ENCODE results near the gene CTDSP1.

Gene CTDSP1

DNA sequence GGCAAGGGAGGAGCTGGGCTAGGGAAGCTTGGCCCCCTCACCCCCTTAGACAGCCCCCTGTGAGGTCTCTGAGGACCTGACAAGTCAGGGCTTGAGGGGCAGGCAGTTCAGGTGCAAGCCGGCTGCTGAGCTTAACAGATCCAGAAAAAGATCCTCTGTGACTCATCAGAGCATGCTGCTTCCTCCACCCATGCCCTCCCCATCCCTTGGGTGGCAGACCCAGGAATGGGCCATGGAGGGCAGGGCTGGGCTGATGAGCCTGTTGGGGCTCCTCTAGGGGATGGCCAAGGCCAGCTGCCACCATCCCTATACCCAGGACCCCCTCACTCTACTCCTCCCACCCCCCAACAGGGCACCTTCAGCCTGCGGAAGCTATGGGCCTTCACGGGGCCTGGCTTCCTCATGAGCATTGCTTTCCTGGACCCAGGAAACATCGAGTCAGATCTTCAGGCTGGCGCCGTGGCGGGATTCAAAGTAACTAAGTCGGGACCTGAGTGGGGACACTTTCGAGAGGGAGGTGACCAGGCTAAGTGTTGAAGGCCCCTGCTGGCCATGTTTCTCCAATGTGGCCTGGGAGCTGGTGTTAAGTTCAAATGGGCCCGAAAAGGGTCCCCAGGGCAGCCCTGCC is 15.7 kb upstream of the CTDSP1 start:
- DNase-seq: no peak

DNA sequence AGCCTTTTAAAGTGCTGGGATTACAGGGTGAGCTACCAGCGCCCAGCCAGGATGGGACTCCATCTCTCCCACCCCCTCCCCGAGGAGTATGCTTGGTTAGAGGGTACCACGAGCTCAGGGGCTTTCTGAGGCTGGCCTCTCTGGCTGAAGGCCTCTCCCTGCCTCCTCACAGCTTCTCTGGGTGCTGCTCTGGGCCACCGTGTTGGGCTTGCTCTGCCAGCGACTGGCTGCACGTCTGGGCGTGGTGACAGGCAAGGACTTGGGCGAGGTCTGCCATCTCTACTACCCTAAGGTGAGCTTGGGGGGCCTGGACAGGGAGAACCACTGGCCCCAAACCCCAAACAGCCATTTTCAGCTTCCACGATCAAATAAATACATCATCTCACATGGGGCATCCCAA is 14.7 kb upstream of the CTDSP1 start:
- DNase-seq: no peak

DNA sequence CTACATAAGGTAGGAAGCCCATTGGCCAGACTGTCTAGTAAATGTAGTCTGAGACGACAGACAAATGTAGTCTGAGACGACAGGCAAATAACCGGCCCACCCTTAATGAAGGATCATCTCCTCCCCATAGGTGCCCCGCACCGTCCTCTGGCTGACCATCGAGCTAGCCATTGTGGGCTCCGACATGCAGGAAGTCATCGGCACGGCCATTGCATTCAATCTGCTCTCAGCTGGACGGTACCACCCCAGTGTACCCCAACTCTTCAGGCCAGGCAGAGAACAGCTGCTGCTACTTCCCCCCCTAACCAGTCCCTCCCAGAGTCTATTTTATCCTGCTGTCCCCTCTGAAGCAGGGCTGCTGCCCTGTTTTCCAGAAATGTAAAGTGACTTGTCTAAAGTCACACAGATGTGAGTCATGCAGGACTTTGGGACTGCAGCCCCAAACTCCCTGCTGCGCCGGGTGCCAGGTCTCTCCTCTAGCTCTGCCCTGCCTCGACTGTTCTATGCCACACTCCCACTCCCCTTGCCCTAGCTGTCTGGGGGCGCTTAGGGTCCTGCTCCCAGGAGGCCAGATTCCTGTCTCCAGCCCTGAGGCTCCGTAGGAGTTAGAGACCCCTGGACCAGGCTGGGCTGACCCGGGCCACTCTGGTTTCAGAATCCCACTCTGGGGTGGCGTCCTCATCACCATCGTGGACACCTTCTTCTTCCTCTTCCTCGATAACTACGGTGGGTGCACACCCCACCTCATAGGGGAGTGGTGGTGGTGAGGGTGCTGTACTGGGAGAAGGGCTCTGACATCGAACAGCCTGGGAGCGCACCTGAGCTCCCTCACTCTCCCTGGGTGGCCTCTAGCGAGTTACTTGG is 12.9 kb upstream of the CTDSP1 start:
- DNase-seq: no peak

DNA sequence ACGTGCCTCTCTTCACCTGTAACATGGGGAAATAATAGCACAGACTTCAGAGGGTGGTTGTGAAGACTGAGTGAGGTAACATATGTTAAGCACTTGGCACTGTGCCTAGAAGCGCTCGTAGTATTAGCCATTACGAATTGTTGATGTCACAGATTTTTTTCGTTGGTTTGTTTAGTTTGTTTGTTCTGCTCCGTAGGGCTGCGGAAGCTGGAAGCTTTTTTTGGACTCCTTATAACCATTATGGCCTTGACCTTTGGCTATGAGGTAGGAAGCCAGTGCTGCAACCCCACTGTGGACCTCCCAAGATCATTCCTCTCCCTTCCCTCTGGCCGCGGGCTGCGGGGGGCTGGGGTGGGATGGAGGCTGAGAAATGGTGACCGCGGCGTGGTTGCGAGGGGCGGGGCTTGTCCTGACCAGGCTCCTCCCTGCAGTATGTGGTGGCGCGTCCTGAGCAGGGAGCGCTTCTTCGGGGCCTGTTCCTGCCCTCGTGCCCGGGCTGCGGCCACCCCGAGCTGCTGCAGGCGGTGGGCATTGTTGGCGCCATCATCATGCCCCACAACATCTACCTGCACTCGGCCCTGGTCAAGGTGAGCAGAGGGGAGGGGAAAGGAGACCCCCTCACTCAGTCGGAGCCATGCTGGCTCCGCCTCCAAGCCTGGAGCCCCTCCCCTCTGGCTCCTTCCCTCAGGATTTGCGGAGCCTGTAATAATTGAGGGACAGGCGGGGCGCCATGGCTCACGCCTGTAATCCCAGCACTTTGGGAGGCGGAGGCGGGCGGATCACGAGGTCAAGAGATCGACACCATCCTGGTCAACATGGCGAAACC is 12.1 kb upstream of the CTDSP1 start:
- peak; percentile 51 for DNase-seq

DNA sequence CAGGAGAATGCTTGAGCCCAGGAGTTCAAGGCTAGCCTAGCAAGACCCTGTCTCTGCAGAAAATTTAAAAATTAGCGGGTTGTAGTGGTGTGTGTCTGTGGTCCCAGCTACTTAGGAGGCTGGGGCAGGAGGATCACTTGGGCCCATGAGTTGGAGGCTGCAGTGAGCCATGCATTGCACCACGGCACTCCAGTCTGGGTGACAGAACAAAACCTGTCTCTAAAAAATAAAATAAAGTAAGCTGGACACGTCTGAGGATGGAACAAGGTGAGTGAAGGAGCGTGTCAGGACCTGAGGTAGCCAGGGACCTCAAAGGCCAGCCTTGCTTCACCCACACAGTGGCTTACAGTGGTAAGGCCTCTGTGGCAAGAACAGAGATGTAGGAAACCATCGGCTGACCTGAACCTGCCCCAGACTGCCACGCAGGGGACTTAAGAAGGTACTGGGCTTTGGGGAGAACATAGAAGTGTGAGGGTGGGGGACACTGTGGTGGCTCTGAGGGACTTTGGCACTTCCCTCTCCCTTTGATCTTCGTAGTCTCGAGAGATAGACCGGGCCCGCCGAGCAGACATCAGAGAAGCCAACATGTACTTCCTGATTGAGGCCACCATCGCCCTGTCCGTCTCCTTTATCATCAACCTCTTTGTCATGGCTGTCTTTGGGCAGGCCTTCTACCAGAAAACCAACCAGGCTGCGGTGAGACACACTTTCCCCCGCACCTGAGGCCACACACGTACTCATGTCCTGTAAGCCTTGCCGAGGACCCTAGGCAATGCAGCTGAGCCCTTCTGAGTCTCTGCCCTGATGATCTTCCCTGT is 10.1 kb upstream of the CTDSP1 start:
- DNase-seq: no peak

DNA sequence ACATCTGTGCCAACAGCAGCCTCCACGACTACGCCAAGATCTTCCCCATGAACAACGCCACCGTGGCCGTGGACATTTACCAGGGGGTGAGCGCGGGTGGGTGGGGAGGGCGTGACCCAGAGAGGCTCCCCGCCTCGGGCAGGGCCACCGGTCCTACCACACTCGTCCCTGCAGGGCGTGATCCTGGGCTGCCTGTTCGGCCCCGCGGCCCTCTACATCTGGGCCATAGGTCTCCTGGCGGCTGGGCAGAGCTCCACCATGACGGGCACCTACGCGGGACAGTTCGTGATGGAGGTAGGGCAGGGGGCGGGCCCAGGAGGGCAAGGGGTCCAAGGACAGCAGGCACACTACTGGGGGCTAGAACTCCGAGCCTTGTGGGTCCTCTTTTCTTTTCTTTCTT is 8.5 kb upstream of the CTDSP1 start:
- no peak for DNase-seq

DNA sequence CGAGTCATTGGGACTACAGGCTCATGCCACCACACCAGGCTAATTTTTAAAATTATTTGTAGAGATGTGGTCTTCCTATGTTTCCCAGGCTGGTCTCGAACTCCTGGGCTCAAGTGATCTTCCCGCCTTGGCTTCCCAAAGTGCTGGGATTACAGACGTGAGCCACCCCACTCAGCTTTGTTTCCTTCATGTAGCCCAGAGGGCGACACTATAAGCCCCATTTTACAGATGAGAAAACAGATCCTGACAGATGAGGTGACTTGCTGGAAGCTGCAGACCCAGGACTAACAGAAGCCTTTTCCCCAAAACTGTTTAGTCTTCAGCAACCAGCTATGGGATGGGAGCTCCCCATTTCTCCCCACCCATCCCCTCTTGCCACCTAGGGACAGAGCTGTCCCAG is 7.2 kb upstream of the CTDSP1 start:
- no peak for DNase-seq

DNA sequence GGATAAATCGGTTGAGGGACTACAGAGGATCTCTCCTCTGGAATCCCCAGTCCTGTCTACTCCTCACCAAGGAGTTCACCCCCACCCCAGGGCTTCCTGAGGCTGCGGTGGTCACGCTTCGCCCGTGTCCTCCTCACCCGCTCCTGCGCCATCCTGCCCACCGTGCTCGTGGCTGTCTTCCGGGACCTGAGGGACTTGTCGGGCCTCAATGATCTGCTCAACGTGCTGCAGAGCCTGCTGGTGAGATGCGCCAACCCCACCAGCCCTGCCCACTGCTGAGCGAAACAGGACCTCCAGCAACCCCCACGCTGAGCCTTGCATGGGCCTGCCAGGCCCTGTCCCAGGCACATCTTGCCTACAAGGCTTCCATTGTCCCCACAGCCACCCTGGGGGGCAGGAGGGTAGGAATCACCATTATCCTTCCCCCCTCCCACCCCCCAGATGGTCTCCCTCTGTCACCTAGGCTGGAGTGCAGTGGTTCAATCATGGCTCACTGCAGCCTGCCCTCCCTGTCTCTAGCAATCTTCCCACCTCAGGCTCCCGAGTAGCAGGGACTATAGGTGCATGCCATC is 6.7 kb upstream of the CTDSP1 start:
- no peak for DNase-seq

DNA sequence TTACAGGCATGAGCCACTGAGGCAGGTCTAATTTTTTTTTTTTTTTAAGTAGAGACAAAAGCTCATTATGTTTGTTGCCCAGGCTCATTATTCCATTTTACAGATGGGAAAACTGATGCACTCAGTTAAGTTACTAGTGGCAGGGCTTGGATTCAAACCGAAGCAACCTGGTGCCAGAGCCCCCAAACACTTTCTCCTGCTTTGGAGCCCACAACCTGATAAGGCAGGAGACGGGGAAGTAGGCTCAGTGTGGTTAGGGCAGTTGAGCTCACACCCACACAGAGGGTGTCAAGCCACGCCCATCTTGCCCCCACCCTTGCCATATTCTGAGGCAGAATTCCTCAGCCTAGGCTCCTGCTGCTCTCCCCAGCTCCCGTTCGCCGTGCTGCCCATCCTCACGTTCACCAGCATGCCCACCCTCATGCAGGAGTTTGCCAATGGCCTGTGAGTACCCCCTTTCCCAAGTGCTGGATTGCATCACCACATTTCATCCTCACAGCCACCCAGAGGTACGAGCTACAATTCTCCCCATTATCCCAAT is 5.8 kb upstream of the CTDSP1 start:
- peak; percentile 92 for DNase-seq

DNA sequence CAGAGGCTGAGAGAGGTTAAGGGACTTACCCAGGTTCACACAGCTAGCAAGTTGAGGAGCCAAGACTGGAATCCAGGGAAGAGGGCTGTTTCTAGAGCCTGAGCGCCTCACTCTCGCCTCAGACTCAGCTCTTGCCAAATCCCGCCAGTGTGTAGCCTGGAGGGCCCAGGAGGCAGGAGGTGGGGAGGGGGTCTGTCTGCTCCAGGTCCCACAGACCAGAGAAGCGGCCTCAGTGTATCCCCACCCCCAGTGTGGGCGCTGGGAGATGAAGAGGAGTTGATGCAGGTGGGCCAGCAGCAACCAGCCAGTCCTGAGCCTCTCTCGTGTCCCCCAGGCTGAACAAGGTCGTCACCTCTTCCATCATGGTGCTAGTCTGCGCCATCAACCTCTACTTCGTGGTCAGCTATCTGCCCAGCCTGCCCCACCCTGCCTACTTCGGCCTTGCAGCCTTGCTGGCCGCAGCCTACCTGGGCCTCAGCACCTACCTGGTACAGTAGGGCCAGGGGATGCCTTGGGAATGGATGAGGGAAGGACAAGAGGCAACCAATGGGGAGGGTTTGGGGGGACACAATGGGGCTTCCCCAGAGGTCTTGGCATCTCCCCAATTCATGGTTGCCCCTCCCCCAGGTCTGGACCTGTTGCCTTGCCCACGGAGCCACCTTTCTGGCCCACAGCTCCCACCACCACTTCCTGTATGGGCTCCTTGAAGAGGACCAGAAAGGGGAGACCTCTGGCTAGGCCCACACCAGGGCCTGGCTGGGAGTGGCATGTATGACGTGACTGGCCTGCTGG is 5.2 kb upstream of the CTDSP1 start:
- DNase-seq: peak; percentile 75

DNA sequence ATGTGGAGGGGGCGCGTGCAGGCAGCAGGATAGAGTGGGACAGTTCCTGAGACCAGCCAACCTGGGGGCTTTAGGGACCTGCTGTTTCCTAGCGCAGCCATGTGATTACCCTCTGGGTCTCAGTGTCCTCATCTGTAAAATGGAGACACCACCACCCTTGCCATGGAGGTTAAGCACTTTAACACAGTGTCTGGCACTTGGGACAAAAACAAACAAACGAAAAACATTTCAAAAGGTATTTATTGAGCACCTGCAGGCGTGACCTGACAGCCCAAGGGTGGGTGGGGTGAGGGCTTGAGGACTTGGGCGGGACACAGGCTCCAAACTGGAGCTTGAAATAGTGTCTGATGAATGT is 4.6 kb upstream of the CTDSP1 start:
- no peak for DNase-seq

DNA sequence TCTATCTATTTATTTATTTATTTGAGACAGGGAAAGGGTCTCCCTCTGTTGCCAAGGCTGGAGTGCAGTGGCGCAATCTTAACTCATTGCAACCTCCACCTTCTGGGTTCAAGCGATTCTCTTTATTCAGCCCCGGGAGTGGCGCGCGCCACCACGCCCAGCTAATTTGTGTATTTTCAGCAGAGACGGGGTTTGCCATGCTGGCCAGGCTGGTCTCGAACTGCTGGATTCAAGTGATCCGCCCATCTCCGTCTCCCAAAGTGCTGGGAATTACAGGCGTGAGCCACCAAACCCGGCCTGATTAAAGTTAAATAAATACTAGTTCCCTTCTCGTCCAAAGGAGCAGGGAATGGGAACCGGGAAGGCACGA is 4.2 kb upstream of the CTDSP1 start:
- DNase-seq: peak; percentile 72

DNA sequence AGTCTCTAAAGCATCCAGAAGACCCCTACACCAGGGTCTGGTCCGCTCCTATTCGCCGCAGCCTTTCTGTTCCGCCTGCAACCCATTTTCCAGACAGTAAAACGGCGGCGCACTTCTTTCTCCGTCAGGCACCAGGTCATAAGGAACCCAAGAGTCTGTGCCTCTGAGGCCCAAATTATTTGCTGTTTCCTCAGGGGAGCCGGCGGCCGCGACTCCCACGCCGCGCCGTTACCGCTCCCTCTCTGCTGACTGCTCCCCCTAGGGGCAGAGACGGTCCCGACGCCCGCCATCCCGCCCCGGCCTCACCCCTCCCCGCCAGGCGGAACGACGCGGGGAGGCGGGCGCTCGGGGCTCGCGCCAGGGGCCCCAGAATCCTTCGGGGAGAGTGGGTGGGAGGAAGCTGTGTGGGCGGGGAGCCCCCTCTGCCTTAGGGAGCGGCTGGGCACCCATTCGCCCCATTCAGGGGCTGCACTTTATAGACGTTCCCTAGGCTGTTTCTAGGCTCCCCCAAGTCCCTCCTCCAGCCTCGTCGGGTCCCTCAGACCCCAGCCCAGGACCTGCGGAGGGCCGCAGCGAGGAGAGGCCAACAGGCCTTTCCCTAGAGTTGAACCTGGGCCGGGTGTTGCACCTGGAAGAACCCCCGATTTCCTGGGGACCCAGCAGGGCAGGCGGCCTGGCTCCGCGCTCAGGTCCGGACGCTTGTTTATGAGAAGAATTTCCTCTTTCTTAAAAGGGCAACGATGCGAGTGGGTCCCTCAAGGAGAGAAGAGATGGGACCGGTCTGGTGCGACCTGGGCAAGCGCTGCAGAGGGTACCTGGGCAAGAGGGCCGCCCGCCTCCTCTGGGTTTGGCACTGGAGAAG is 3.6 kb upstream of the CTDSP1 start:
- DNase-seq: peak; percentile 98

DNA sequence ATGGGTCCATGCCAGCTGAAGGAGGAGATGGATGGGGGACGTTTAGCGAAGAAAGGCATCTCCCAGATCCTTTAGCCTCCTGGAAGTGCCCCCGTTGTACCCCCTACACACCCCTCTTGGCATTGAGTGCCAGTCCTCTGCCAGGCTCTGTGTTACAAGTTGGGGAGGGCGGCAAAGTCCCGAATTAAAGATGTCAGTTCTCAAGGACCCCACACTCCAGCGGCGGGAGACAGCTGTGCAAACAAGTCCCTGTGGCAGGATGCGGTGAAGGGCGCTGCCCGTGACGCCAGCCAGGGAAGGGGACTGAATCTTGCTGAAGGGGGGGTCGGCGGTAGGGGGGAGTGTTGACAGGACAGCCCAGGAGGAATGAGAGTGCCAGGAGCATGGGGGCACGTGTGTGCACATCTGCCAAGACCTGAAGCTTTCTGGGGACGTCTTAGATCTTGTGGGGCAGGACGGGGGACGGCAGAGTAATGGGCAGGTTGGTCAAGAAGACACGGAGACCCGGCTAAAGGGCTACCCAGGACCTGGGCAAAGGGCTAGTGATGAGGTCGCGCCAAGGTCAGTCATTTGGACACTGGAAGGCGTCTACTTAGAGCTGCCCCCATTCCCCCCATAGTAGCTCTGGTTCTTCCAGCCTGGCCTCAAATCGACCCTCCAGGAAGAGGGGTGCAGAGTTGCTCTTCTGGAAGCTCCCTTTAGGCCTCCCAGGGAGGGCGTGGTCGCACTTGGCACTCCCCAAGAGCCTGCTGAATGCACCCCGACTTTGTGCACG is 2.8 kb upstream of the CTDSP1 start:
- DNase-seq: peak; percentile 82

DNA sequence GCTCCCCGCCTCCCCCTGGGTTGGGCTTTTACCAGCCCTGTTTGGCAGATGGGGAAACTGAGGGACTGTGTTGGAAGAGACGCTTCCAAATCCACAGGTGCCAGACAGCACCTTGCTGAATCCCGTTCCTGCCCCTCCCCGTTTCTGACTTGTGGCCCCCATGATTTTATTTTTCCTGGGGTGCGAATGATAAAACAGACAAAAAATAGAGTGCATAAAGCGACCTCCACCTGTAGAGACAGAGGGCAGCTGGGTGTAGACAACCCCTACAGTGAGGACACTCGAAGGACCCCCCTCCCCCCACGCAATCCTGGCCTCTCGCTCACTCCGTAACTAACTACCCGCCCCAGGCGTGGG is 2.2 kb upstream of the CTDSP1 start:
- DNase-seq: no peak

DNA sequence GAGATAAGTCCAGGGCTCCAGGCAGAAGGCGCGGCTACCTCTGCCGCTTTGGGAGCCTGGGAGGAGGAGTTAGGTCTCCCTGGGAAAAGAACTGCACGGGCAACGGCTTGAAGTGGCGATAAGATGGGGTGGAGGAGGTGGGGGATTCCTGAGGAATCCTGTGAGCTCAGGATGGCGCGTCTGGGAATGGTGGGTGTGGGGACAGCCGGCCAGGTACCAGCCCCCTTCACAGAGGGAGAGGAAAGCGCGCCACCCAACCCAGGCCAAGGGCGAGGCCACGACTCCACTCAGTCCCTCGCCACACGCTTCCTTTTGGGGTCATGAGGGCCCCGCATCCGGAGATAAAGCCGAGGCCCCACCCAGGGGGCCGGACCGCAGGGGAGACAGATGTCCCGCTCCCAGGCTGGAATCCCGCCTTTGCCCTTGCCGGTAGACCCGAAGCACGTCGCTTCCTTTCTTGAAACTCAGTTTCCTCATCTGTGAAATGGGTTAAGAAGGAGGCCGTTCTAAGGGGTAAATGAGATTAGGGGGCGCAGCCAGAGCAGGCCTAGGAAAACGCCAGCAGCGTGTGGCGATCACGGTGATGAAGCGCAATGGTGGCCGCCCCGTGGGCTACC is 1.7 kb upstream of the CTDSP1 start:
- peak; percentile 96 for DNase-seq

DNA sequence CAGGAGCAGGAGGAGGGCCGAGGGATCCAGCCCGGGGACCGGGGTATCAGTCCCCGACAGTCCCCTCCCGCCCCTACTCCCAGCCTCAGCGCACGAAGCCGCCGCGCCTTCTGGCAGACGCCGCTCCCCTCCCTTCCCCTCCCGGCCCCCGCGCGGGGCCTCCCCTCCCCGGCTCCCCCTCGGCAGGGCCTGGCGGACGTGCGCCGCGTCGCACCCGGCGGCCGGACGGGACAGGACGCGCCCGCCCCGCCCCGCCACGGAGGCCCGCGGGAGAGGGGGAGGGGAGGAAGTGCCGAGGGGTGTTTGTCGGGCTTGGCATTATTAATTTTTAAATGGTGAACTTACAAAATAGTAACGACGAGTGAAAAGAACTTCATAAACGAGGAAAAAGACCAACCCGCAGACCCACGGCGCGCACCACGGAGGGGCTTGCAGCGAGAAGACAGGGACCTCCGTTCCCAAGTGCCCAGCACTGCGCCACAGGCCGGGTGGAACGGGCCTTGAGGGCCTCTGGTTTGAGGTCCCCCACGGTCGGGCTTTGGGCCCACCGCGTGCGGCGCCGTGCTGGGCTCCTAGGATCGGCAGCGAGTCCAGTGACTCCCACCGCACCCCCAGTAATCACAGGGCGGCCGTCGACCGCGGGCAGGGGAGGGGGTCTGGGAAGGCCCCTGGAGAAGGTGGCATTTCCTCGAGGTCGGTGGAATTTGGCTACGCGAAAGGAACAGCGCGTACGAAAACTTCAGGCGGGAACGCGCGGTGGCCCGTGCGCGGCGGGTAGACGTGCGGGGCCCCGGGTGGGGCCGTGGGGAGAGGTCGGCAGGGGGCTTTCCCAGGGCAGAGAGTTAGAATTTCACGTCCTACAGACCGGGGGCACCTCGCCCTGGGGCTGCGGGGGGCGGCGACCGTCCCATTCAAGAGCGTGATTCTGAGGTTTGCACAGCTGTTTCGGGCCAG is 954 bp upstream of the CTDSP1 start:
- peak; percentile 78 for DNase-seq
